HG03280 (cell line): Measurements from ENCODE around the gene TOMM40.
A peak's percentile ranks its signal among the peaks of the same experiment; 100 is the strongest.
"Not testable (repeated sequence)": the region's sequence is repeated elsewhere in the genome, so short reads cannot be mapped to it uniquely, and the experiment has no call there.

Experiments
- ATAC-seq: cut with Tn5 transposase; IDR thresholded peaks from one replicate; pipeline ENCODE4 v1.9.1; 2021; ENCODE audit warnings: mild to moderate bottlenecking, moderate library complexity; ENCODE audit not compliant: unreplicated experiment

Gene TOMM40

DNA sequence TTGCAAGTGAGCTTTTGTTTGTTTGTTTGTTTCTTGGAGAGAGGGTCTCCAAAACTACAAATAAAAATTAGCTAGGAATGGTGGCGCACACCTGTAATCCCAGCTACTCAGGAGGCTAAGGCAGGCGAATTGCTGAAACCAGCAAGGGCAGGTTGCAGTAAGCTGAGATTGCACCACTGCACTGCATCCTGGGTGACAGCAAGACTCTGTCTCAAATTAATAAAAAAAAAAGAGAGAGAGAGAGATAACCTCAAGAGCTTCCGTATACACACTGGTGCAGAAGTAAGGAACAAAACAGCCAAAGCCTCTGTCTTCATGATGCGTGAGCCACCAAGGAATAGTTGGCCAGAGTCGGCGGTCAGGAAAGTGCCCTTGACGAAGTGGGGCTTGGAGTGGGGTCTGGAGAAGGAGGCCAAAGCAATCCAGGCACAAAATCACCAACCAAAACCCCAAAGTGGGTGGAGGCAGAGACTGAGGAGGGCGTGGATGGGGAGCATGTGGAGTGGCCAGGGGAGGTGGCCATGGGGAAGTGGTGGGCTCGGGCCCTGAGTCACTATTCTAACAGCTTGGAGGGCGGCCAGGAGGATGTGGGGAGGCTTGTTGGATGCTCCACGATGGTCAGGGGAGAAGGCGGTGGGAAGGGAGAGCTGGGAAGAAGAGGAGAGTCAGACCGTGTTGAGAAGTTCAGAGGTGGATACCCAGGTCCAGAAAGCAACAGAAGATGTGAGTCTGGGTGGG lies 21.2 kb upstream of the TOMM40 start:
- no peak for ATAC-seq

GRCh38 chr19:44871809-44872208 lies 19.2 kb upstream of the TOMM40 start:
- ATAC-seq, result no peak

DNA sequence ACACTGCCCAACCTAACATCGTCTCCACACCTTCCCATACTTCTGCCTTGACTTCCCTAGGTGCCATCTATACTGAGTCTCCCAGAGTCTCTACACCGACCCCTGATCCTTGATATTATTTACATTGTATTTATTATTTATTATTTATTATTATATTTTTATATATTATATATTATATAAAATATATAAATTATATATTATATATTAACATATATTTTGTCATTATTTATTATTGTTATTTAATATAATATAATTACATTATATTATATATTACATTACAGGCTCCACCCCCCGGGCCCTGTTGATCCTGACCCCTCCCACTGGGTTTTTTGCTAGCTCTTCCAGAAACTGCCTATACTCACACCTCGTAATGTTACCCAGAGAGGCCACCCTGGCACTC lies 18.4 kb upstream of the TOMM40 start:
- no peak for ATAC-seq

DNA sequence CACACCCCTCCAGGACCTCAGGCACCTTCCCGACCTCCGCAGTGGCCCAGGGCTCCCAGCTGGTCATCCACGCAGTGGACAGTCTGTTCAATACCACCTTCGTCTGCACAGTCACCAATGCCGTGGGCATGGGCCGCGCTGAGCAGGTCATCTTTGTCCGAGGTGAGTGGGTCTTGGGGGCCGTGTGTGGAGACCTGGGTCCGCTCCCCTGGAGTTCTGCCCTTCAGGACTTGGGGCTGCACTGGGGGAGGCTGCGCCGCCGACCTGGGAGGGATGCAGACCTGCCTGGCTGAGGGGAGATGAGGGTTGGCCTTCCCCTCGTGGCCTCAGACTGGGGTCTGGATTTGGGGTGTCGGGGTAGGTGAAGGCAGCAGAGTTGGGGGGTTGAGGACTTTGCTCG lies 16.7 kb upstream of the TOMM40 start:
- ATAC-seq, result no peak

- no peak for ATAC-seq
Observed at GRCh38 chr19:44875666-44876451, 15.2 kb upstream of the TOMM40 start.

DNA sequence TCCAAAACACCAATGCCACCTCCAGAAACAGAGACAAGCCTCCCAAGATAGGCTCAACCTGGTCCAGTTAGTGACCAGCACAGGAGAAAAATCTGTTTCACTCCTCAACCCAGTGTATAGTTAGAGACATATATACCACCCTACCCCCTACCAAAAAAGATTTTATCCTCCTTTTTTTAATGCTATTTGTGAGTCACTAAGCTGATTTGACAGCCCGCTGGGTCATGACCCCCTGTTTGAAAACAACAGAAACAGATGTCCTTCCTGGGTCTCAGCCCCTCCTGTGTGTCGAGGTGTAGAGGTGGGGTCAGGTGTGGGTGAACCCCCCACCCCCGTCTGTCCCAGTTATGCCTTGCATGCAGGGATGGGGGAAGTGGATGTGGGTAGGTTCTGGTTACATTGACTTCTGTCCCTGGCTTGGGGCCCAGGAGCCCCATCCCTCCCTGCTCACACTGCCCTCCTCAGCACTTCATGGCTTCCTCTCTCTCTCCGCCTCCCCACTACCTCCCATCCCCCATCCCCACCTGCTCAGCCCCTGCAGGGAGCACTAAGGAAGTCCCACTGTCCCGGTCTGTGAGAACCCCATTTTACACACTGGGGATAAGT lies 14.0 kb upstream of the TOMM40 start:
- ATAC-seq, result no peak

DNA sequence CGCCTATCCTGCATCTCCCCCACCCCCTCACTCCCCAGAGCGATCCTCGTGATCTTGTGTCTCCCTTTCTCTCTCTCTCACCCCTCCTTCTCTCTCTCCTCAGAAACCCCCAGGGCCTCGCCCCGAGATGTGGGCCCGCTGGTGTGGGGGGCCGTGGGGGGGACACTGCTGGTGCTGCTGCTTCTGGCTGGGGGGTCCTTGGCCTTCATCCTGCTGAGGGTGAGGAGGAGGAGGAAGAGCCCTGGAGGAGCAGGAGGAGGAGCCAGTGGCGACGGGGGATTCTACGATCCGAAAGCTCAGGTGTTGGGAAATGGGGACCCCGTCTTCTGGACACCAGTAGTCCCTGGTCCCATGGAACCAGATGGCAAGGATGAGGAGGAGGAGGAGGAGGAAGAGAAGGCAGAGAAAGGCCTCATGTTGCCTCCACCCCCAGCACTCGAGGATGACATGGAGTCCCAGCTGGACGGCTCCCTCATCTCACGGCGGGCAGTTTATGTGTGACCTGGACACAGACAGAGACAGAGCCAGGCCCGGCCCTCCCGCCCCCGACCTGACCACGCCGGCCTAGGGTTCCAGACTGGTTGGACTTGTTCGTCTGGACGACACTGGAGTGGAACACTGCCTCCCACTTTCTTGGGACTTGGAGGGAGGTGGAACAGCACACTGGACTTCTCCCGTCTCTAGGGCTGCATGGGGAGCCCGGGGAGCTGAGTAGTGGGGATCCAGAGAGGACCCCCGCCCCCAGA lies 12.8 kb upstream of the TOMM40 start:
- no peak for ATAC-seq

- ATAC-seq, result no peak
Observed at GRCh38 chr19:44879309-44880065, 11.6 kb upstream of the TOMM40 start.

- ATAC-seq, result no peak
Observed at GRCh38 chr19:44882063-44882462, 9.0 kb upstream of the TOMM40 start.

- not testable (repeated sequence) for ATAC-seq
Observed at GRCh38 chr19:44882619-44883397, 8.2 kb upstream of the TOMM40 start.

DNA sequence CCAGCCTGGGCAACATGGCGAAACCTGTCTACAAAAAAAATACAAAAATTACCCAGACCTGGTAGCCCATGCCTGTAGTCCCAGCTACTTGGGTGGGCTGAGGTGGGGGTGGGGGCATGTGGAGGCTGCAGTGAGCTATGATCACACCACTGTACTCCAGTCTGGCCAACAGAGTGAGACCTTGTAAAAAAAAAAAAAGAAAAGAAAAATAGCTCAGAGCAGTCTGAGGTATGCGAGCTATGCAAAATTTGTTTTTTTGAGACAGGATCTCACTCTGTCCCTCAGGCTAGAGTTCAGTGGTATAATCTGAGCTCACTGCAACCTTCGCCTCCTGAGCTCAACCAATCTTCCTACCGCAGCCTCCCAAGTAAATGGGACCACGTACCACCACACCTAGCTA lies 7.1 kb upstream of the TOMM40 start:
- ATAC-seq, result no peak

DNA sequence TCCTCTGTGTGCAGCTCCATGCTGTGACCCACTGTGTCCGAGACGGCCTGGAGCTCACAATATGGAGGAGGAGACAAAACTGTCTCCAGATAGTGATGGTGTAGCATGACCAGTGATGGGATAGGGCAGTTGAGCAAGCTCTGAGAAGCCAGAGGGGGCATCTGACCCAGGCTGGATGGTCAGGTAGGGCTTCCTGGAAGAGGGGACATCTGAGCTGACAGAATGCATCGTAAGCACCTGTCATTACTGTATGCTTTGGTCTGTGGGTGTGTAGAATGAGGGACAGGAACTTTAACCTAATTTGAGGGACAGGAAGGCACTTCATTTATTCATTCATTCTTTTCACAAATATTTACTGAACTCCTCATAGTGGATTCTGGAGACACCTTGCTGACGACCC lies 6.5 kb upstream of the TOMM40 start:
- no peak for ATAC-seq

GRCh38 chr19:44886141-44886540 lies 4.9 kb upstream of the TOMM40 start:
- ATAC-seq, result no peak

GRCh38 chr19:44887648-44888047 lies 3.4 kb upstream of the TOMM40 start:
- no peak for ATAC-seq

DNA sequence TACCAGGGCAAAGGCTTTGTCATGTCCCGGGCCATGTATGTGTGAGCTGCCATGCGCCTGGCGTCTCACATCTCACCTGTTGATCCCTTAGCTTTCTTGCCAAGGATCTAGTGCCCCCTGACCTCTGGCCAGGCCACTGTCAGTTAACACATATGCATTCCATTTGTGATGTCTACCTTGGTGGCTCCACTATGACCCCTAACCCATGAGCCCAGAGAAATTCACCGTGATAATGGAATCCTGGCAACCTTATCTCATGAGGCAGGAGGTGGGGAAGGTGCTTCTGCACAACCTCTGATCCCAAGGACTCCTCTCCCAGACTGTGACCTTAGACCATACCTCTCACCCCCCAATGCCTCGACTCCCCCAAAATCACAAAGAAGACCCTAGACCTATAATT lies 2.7 kb upstream of the TOMM40 start:
- not testable (repeated sequence) for ATAC-seq

GRCh38 chr19:44889830-44890365 lies 1.2 kb upstream of the TOMM40 start:
- no peak for ATAC-seq

DNA sequence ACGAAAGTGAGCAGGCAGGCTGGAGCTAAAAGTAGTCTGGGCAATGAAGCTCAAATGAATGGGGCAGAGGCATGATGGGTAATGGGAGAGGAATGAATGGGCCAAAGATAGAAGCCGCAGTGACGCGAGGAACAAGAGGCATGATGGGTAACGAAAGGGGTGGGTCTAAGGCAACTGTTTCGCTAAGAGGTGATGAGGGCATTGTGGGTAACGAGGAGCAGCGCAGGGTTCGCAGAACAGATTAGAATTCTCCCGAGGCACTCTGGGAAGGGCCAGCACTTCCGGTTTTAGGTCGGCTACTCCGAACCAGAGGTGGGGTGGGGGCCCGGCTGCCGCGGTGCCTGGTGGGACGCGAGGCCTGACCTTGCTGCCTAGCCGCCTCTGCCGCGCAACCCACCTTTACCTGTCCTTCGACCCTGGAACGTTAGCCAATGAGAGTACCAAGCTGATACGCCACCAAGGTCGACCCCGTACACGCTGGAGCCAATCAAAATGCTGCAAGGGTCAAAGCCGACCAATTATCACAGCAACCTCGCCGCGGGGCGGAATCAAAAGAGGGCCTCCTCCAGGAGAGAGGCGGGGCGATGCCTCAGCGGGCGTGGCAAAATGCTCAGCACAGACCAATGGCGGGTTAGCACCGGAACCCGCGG lies 563 bp upstream of the TOMM40 start:
- ATAC-seq, result peak; percentile 80

- ATAC-seq, result no peak
Observed at GRCh38 chr19:44892932-44893331, 1.9 kb downstream of the TOMM40 start.
